H9 (cell line): ENCODE measurements around the gene IL12RB1. TPM values are rescaled to one million over a fixed set of nuclear protein-coding genes. Genes with fewer than 3 reads are reported as not detected.

Source experiments
- DNase-seq: peaks from one replicate; pipeline ENCODE4 v3.0.0-alpha.2; 2017
- H2AFZ ChIP-seq: one replicate; pipeline ENCODE4 v1.6.1; 2013; ENCODE audit warnings: mild to moderate bottlenecking, low read length, control low read depth, moderate library complexity
- H2AK5ac ChIP-seq: 2 replicates; pipeline ENCODE4 v1.6.1; 2013; ENCODE audit warnings: low read length, control low read depth, mixed read lengths; ENCODE audit not compliant: insufficient read length
- H2BK120ac ChIP-seq: one replicate; pipeline ENCODE4 v1.6.1; 2013; ENCODE audit warnings: low read depth, mild to moderate bottlenecking, low read length, control low read depth, inconsistent platforms; ENCODE audit not compliant: poor library complexity, severe bottlenecking
- H2BK12ac ChIP-seq: 2 replicates; pipeline ENCODE4 v1.6.1; 2013; ENCODE audit warnings: low read length, control low read depth, mixed read lengths, low read depth; ENCODE audit not compliant: insufficient read length
- H2BK15ac ChIP-seq: 2 replicates; pipeline ENCODE4 v1.6.1; 2013; ENCODE audit warnings: low read depth, low read length, control low read depth
- H2BK20ac ChIP-seq: one replicate; pipeline ENCODE4 v1.6.1; 2013; ENCODE audit warnings: low read depth, mild to moderate bottlenecking, low read length, control low read depth, inconsistent platforms; ENCODE audit not compliant: poor library complexity, severe bottlenecking
- H2BK5ac ChIP-seq: 2 replicates; pipeline ENCODE4 v1.6.1; 2013; ENCODE audit warnings: low read length, control low read depth, mixed read lengths; ENCODE audit not compliant: insufficient read length
- H3K14ac ChIP-seq: 2 replicates; pipeline ENCODE4 v1.6.1; 2013; ENCODE audit warnings: low read length, control low read depth; ENCODE audit not compliant: insufficient read depth
- H3K18ac ChIP-seq: 2 replicates; pipeline ENCODE4 v1.6.1; 2013; ENCODE audit warnings: low read depth, mild to moderate bottlenecking, mixed read lengths, low read length, control low read depth; ENCODE audit not compliant: insufficient read length
- H3K23ac ChIP-seq: 2 replicates; pipeline ENCODE4 v1.6.1; 2013; ENCODE audit warnings: low read length, control low read depth, mixed read lengths, low read depth; ENCODE audit not compliant: insufficient read length
- H3K23me2 ChIP-seq: 2 replicates; pipeline ENCODE4 v1.6.1; 2013; ENCODE audit warnings: low read depth, mild to moderate bottlenecking, mixed read lengths, low read length, control low read depth; ENCODE audit not compliant: insufficient read length, poor library complexity, severe bottlenecking
- H3K27ac ChIP-seq: 2 replicates; pipeline ENCODE4 v1.5.1; 2013; ENCODE audit warnings: low read length, control low read depth, mixed read lengths, low read depth; ENCODE audit not compliant: insufficient read length
- H3K27me3 ChIP-seq: 2 replicates; pipeline ENCODE4 v1.6.1; 2013; ENCODE audit warnings: low read length, control low read depth, inconsistent platforms; ENCODE audit not compliant: insufficient read depth
- H3K4ac ChIP-seq: 2 replicates; pipeline ENCODE4 v1.6.1; 2013; ENCODE audit warnings: low read depth, mild to moderate bottlenecking, control low read depth, inconsistent platforms, low read length, moderate library complexity
- H3K4me1 ChIP-seq: 2 replicates; pipeline ENCODE4 v1.6.1; 2013; ENCODE audit warnings: low read length, control low read depth, inconsistent platforms; ENCODE audit not compliant: insufficient read depth
- H3K4me2 ChIP-seq: 2 replicates; pipeline ENCODE4 v1.6.1; 2013; ENCODE audit warnings: low read length, control low read depth, mixed read lengths; ENCODE audit not compliant: insufficient read length, insufficient read depth
- H3K56ac ChIP-seq: 2 replicates; pipeline ENCODE4 v1.6.1; 2013; ENCODE audit warnings: low read depth, mild to moderate bottlenecking, mixed read lengths, low read length, control low read depth; ENCODE audit not compliant: insufficient read length
- H3K79me1 ChIP-seq: 2 replicates; pipeline ENCODE4 v1.6.1; 2013; ENCODE audit warnings: low read depth, mild to moderate bottlenecking, moderate library complexity, low read length, control low read depth, inconsistent platforms; ENCODE audit not compliant: insufficient read depth, poor library complexity, severe bottlenecking
- H3K79me2 ChIP-seq: 2 replicates; pipeline ENCODE4 v1.6.1; 2013; ENCODE audit warnings: low read length, control low read depth, inconsistent platforms; ENCODE audit not compliant: insufficient read depth
- H3K9ac ChIP-seq: 2 replicates; pipeline ENCODE4 v1.6.1; 2013; ENCODE audit warnings: low read length, control low read depth, mixed read lengths; ENCODE audit not compliant: insufficient read length; ENCODE audit errors: extremely low read depth
- H3K9me3 ChIP-seq: one replicate; pipeline ENCODE4 v1.6.1; 2013; ENCODE audit warnings: low read depth, low read length, inconsistent platforms; ENCODE audit not compliant: control insufficient read depth
- H3T11ph ChIP-seq: one replicate; pipeline ENCODE4 v1.6.1; 2013; ENCODE audit warnings: mild to moderate bottlenecking, low read length, control low read depth, inconsistent platforms
- H4K20me1 ChIP-seq: one replicate; pipeline ENCODE4 v1.6.1; 2013; ENCODE audit not compliant: control insufficient read depth, insufficient read length, insufficient read depth
- H4K5ac ChIP-seq: 2 replicates; pipeline ENCODE4 v1.6.1; 2013; ENCODE audit warnings: low read depth, mild to moderate bottlenecking, mixed read lengths, low read length, control low read depth; ENCODE audit not compliant: insufficient read length
- H4K8ac ChIP-seq: replicated peaks from 2 replicates; pipeline ENCODE4 v1.6.1; 2013; ENCODE audit warnings: low read length, control low read depth, mixed read lengths, low read depth; ENCODE audit not compliant: insufficient read length
- H4K91ac ChIP-seq: 2 replicates; pipeline ENCODE4 v1.6.1; 2013; ENCODE audit warnings: low read depth, mild to moderate bottlenecking, moderate library complexity, mixed read lengths, low read length, control low read depth; ENCODE audit not compliant: insufficient read length
- H3K27ac Mint-ChIP-seq, 3 experiments: 2 replicates in 2 of 3; 3 replicates in 1 of 3; pipeline ENCODE4 v1.8.0; 2020 to 2021; ENCODE audit warnings: mixed read lengths in 3 of 3, mild to moderate bottlenecking in 1 of 3, moderate library complexity in 1 of 3
- H3K27me3 Mint-ChIP-seq: 2 replicates; pipeline ENCODE4 v1.8.0; 2021; ENCODE audit warnings: low read depth, mild to moderate bottlenecking, moderate library complexity, mixed read lengths
- H3K36me3 Mint-ChIP-seq, 3 experiments: 2 replicates in 2 of 3; 3 replicates in 1 of 3; pipeline ENCODE4 v1.8.0; 2020 to 2021; ENCODE audit warnings: low read depth in 3 of 3, mixed read lengths in 3 of 3; ENCODE audit not compliant: insufficient read depth in 1 of 3
- H3K4me1 Mint-ChIP-seq, 2 experiments: 2 replicates each; pipeline ENCODE4 v1.8.0; 2020; ENCODE audit warnings: mixed read lengths in 2 of 2
- H3K4me3 Mint-ChIP-seq, 2 experiments: 2 replicates in 1 of 2; 3 replicates in 1 of 2; pipeline ENCODE4 v1.8.0; 2020 to 2021; ENCODE audit warnings: mild to moderate bottlenecking in 2 of 2, mixed read lengths in 2 of 2, moderate library complexity in 1 of 2
- H3K9me3 Mint-ChIP-seq, 2 experiments: 2 replicates in 1 of 2; 3 replicates in 1 of 2; pipeline ENCODE4 v1.8.0; 2020; ENCODE audit warnings: mild to moderate bottlenecking in 2 of 2, mixed read lengths in 2 of 2, moderate library complexity in 1 of 2
- WGBS: extraction: QIAGEN DNeasy Blood & Tissue Kit; methylation state at CpG from one replicate; pipeline ENCODE4 v1.1.7; 2013; ENCODE audit warnings: missing lambda C conversion rate, low lambda C conversion rate, mixed read lengths; ENCODE audit not compliant: insufficient read length; ENCODE audit errors: extremely low coverage; 5-methylcytosine and 5-hydroxymethylcytosine counted together
- total RNA-seq: library from RNA; stranded (reverse); gene quantifications from 2 replicates; pipeline ENCODE4 v1.2.1, GENCODE V29; 2021
- TF ChIP-seq, protein P1 (sequence below): fragments of 200-600 bp; sonication (generic); conservative IDR thresholded peaks from 3 replicates; pipeline ENCODE4 v1.8.0; 2021; ENCODE audit warnings: antibody characterized with exemption, mild to moderate bottlenecking

Gene IL12RB1
- total RNA-seq, 1 experiment from 2014 or later, result not detected

- no peaks in the 10 kb centered on the region for H3K79me1 ChIP-seq
- Mint-ChIP-seq H3K27ac (no peak overlapping the region), H3K9me3 (no peaks in the 10 kb centered on the region; a peak in 1 of 5 replicates), H3K4me1 (peaks cover 0 to 16% of the 10 kb centered on the region in 2 experiments; a peak in 3 of 4 replicates), H3K4me3 (no peak overlapping the region), H3K27me3 (peaks cover 2% of the 10 kb centered on the region; the same call in 1 of the 2 replicates), H3K36me3 (no peaks in the 10 kb centered on the region)
- H3K23ac ChIP-seq, result no peak overlapping the region
- H3K79me2 ChIP-seq, result no peaks in the 10 kb centered on the region
- no peak overlapping the region for H2BK120ac ChIP-seq
- no peaks in the 10 kb centered on the region for H3K23me2 ChIP-seq
- H3K27me3 ChIP-seq, result no peaks in the 10 kb centered on the region
- TF ChIP-seq, protein P1, sequence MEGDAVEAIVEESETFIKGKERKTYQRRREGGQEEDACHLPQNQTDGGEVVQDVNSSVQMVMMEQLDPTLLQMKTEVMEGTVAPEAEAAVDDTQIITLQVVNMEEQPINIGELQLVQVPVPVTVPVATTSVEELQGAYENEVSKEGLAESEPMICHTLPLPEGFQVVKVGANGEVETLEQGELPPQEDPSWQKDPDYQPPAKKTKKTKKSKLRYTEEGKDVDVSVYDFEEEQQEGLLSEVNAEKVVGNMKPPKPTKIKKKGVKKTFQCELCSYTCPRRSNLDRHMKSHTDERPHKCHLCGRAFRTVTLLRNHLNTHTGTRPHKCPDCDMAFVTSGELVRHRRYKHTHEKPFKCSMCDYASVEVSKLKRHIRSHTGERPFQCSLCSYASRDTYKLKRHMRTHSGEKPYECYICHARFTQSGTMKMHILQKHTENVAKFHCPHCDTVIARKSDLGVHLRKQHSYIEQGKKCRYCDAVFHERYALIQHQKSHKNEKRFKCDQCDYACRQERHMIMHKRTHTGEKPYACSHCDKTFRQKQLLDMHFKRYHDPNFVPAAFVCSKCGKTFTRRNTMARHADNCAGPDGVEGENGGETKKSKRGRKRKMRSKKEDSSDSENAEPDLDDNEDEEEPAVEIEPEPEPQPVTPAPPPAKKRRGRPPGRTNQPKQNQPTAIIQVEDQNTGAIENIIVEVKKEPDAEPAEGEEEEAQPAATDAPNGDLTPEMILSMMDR, result no peak
- no peaks in the 10 kb centered on the region for H4K20me1 ChIP-seq
- no peaks in the 10 kb centered on the region for H3K9me3 ChIP-seq
- H3K56ac ChIP-seq, result no peak overlapping the region
- no peak overlapping the region for H3K27ac ChIP-seq
- DNase-seq, result no peak
- H2BK15ac ChIP-seq, result no peak overlapping the region
- H3T11ph ChIP-seq, result no peak overlapping the region
- no peak overlapping the region for H3K18ac ChIP-seq
- H3K14ac ChIP-seq, result no peak overlapping the region
- no peak overlapping the region for H2BK5ac ChIP-seq
- no peak overlapping the region for H4K5ac ChIP-seq
- no peak overlapping the region for H3K4me2 ChIP-seq
- H2BK12ac ChIP-seq, result no peak overlapping the region
- no peak overlapping the region for H3K9ac ChIP-seq
- H2BK20ac ChIP-seq, result no peak overlapping the region
- H2AK5ac ChIP-seq, result no peak overlapping the region
- H3K4me1 ChIP-seq, result no peaks in the 10 kb centered on the region
- H4K91ac ChIP-seq, result no peak overlapping the region
- H4K8ac ChIP-seq, result no peak overlapping the region
- H2AFZ ChIP-seq, result no peak overlapping the region
- no CpG with 5 or more reads among the region's 9 CpGs for WGBS
- no peak overlapping the region for H3K4ac ChIP-seq
Observed at GRCh38 chr19:18053576-18054219, 33.0 kb downstream of the IL12RB1 start.
